Measurements from ENCODE around the gene RNU6-7. TPM values are rescaled to one million over a fixed set of nuclear protein-coding genes. Genes with fewer than 3 reads are reported as not detected.

The RNU6-7 gene
- total RNA-seq, 1 experiment from 2014 or later, result not detected

GRCh38 chr14:32206552-32206951 is 4.7 kb downstream of the RNU6-7 start:
- no peak overlapping the region for H3K23ac ChIP-seq (ENCODE audit: insufficient read length, low read depth, low read length)
- no peak overlapping the region for H4K8ac ChIP-seq (replicated peaks; ENCODE audit: insufficient read length, low read depth, low read length)
- no peak overlapping the region for H3K9ac ChIP-seq (ENCODE audit: extremely low read depth, insufficient read length, low read length)
- no peak overlapping the region for H2BK12ac ChIP-seq (ENCODE audit: insufficient read length, low read depth, low read length)
- H3K4me1 Mint-ChIP-seq, result peaks cover 21 to 24% of the 10 kb centered on the region in 2 experiments
- H4K91ac ChIP-seq (ENCODE audit: insufficient read length, low read depth, low read length), result no peak overlapping the region
- no peak overlapping the region for H3K4me3 Mint-ChIP-seq
- peaks cover 15% of the 10 kb centered on the region for H3K23me2 ChIP-seq (ENCODE audit: insufficient read length, low read depth, low read length, poor library complexity, severe bottlenecking)
- H4K20me1 ChIP-seq (ENCODE audit: control insufficient read depth, insufficient read depth, insufficient read length), result no peaks in the 10 kb centered on the region
- no peak overlapping the region for H3K18ac ChIP-seq (ENCODE audit: insufficient read length, low read depth, low read length)
- no peak overlapping the region for H2AK5ac ChIP-seq (ENCODE audit: insufficient read length, low read length)
- no peak overlapping the region for H3K4me2 ChIP-seq (ENCODE audit: insufficient read depth, insufficient read length, low read length)
- no peak overlapping the region for H2AFZ ChIP-seq (ENCODE audit: low read length)
- H2BK120ac ChIP-seq (ENCODE audit: low read depth, low read length, poor library complexity, severe bottlenecking), result no peak overlapping the region
- H3K79me2 ChIP-seq (ENCODE audit: insufficient read depth, low read length), result no peaks in the 10 kb centered on the region
- H3K27ac Mint-ChIP-seq, result peak overlapping the region in 1 of 3 experiments; percentile 15; a peak in 2 of 7 replicates
- H3K14ac ChIP-seq (ENCODE audit: insufficient read depth, low read length), result no peak overlapping the region
- no peak for TF ChIP-seq CTCF (conservative IDR thresholded peaks at IDR 0.05)
- H3K9me3 ChIP-seq (ENCODE audit: control insufficient read depth, low read depth, low read length), result no peaks in the 10 kb centered on the region
- H4K5ac ChIP-seq (ENCODE audit: insufficient read length, low read depth, low read length), result no peak overlapping the region
- H3T11ph ChIP-seq (ENCODE audit: low read length), result no peak overlapping the region
- no peak overlapping the region for H2BK5ac ChIP-seq (ENCODE audit: insufficient read length, low read length)
- no peak overlapping the region for H3K4ac ChIP-seq (ENCODE audit: low read depth, low read length)
- no CpG with 5 or more reads among the region's 2 CpGs for WGBS (ENCODE audit: extremely low coverage, insufficient read length, low lambda C conversion rate)
- H3K27me3 ChIP-seq (ENCODE audit: insufficient read depth, low read length), result no peaks in the 10 kb centered on the region
- peaks cover 10% of the 10 kb centered on the region for H3K27me3 Mint-ChIP-seq (ENCODE audit: low read depth)
- no peaks in the 10 kb centered on the region for H3K36me3 Mint-ChIP-seq (ENCODE audit: insufficient read depth in 1 of 3, low read depth in 3 of 3)
- no peaks in the 10 kb centered on the region for H3K79me1 ChIP-seq (ENCODE audit: insufficient read depth, low read depth, low read length, poor library complexity, severe bottlenecking)
- no peak overlapping the region for H3K27ac ChIP-seq (ENCODE audit: insufficient read length, low read depth, low read length)
- H2BK15ac ChIP-seq (ENCODE audit: low read depth, low read length), result no peak overlapping the region
- no peak for DNase-seq
- no peak overlapping the region for H2BK20ac ChIP-seq (ENCODE audit: low read depth, low read length, poor library complexity, severe bottlenecking)
- no peak overlapping the region for H3K56ac ChIP-seq (ENCODE audit: insufficient read length, low read depth, low read length)
- no peaks in the 10 kb centered on the region; a peak in 1 of 5 replicates for H3K9me3 Mint-ChIP-seq
- no peaks in the 10 kb centered on the region for H3K4me1 ChIP-seq (ENCODE audit: insufficient read depth, low read length)
